Stimulated activated CD8-positive, alpha-beta memory T cell treated with anti-CD3 and anti-CD28 coated beads, Interleukin-15, amount 100 ng/mL, for 1 hour (primary cell): Measurements from ENCODE around the gene FAM161B.
"Not testable (repeated sequence)": the region's sequence is repeated elsewhere in the genome, so short reads cannot be mapped to it uniquely, and the experiment has no call there.

ENCODE experiments used
- DNase-seq: peaks from one replicate; pipeline ENCODE4 v3.0.0-alpha.2; 2020; ENCODE audit warnings: low read depth

Gene FAM161B

DNA sequence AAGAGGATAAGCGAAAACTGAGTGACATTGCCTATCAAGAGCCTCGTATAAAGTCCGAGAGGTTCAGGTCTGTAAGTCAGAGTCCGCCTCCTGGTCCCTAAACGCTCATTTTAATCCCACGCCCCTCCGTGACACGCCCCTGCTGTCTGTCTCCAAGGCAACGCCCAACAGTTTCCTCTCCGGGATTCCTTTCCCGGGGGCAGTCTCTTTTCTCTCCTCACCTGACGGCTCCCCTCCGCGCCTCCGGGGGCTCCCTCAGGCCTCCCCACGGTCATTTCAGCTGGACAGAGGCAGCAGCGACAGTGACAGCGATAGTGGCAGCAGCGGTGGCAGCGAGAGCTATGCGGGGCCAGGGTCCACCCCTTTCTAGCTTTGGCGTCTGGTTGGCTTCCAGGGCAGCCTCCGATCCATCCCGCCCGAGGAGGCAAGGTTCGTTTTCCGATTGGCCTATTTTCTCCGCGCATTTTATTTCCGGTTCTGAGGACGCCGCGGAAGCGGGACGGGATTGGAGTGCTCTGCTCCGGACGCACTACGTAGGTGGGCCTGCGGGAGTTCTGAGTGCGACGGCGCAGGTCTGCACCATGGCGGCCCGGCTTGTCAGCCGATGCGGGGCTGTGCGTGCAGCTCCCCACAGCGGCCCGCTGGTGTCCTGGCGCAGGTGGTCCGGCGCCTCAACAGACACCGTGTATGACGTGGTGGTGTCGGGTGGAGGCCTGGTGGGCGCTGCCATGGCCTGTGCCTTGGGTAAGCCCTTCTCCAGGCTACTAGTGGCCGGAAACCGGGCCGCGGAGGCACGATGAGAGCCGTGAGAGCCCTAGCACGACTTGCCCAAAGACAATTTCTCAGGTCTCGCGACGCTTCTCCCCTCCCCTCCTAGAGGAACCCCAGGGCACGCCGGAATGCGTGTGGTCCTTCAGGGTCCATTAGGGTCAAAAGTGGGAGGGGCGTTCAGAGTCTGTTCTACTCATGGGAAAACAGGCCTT lies at the start of gene FAM161B, which contains the start of gene COQ6:
Gene FAM161B (minus strand): TSS at position 343 of the 983 bp plus-strand sequence. CDS start 68 bp downstream, at position 275.
Gene COQ6 (plus strand): TSS at position 551 of the 983 bp plus-strand sequence. CDS start 31 bp downstream, at position 582.
- peak; percentile 79 for DNase-seq

GRCh38 chr14:73998726-73999125 lies 48.8 kb upstream of the FAM161B start:
- no peak for DNase-seq

- DNase-seq, result no peak
These were observed 48.1 kb upstream of the FAM161B start for GRCh38 chr14:73997944-73998447.

GRCh38 chr14:73997108-73997943 lies 47.4 kb upstream of the FAM161B start:
- DNase-seq, result no peak

GRCh38 chr14:73996731-73997107 lies 46.8 kb upstream of the FAM161B start:
- DNase-seq, result no peak

DNA sequence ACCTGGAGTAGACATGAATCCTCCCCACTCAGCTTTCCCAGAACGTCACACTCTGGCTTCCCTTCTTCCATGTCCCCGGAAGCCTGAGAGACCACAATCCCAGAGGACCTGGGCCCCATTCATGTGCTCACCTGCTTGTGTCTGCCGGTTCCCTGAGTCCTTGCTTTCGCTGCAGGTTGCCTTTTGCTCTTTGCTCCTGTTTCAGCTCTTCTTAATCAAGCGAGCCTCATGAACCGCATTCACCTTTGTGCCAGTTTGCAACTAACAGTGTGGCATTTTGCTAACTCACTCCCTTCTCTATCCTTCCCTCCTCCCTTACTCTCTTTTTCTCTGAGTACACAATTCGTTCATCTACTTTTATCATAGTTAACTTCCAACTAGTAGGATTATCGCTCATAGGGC lies 46.1 kb upstream of the FAM161B start:
- no peak for DNase-seq

DNA sequence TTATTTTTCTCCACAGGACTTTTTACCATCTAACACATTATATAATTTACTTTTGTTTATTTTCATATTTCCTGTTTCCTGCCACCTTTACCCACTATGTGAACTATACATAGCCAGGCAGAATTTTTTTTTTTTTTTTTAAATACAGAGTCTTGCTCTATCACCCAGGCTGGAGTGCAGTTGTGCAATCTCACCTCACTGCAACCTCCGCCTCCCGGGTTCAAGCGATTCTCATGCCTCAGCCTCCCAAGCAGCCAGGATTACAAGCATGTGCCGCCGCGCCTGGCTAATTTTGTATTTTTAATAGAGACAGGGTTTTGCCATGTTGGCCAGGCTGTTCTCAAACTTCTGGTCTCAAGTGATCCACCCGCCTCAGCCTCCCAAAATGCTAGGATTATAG lies 45.0 kb upstream of the FAM161B start:
- DNase-seq, result not testable (repeated sequence)

GRCh38 chr14:73991092-73991491 lies 41.2 kb upstream of the FAM161B start:
- no peak for DNase-seq

DNA sequence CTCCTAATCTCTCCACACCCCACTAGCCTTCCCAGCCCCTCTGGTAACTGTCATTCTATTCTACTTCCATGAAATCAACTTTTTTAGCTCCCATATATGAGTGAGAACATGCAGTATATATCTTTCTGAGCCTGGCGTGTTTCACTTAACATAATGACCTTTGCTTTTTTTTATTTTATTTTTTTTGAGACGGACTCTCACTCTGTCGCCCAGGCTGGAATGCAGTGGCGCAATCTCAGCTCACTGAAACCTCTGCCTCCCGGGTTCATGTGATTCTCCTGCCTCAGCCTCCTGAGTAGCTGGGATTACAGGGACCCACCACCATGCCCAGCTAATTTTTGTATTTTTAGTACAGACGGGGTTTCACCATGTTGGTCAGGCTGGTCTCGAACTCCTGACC lies 38.8 kb upstream of the FAM161B start:
- not testable (repeated sequence) for DNase-seq

- no peak for DNase-seq
These were observed 38.2 kb upstream of the FAM161B start for GRCh38 chr14:73988065-73988464.

- no peak for DNase-seq
These were observed 28.0 kb upstream of the FAM161B start for GRCh38 chr14:73977896-73978295.

DNA sequence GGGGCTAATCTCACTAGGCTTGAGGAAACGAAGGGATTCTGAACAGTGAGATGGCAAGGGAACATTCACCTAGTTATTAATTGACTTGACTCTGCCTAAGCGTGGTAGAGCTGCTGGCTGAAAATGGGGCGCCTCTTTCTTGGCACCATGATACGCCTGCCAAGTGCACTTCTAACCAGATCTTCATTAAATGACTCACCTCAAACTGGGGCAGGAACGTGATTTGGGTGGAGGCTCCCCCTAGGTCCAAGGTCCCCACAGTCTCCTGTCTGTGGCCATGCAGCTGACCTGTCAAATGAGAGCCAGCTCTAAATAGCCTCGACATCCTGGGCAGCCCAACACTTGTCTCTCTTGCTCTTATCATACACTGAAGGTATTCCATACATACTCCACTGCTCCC lies 26.2 kb upstream of the FAM161B start:
- no peak for DNase-seq

DNA sequence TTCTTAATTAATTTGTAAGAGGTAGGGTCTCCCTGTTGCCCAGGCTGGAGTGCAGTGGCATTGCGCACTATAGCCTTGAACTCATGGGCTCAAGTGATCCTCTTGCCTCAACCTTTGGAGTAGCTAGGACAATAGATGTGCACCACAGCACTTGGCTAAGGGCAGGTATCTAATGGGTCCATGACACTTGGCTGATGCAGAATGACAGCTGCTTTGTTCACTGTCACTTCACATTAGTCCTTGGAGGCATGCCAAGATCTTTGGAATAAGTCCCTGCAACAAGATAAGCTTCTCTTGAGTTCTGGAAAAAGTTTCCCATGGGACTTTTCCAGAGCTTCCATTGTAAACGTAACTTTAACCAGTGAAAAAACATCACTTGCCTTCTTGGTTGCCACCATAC lies 23.6 kb upstream of the FAM161B start:
- no peak for DNase-seq

- no peak for DNase-seq
These were observed 19.0 kb upstream of the FAM161B start for GRCh38 chr14:73968885-73969284.

DNA sequence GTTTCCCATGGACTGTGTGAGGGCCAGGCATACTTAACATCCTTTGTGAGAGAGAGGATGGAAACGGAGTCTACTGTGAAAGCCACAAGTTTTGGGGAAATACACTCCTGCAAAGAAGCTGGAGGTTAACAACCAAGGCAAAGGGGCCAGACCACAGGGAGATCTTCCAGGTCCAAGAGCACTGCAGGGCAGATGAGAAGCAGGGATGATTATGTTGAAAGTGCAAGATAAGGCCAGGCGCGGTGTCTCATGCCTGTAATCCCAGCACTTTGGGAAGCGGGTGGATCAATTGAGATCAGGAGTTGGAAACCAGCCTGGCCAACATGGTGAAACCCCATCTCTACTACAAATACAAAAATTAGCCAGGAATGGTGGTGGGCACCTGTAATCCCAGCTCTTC lies 15.3 kb upstream of the FAM161B start:
- DNase-seq, result no peak

DNA sequence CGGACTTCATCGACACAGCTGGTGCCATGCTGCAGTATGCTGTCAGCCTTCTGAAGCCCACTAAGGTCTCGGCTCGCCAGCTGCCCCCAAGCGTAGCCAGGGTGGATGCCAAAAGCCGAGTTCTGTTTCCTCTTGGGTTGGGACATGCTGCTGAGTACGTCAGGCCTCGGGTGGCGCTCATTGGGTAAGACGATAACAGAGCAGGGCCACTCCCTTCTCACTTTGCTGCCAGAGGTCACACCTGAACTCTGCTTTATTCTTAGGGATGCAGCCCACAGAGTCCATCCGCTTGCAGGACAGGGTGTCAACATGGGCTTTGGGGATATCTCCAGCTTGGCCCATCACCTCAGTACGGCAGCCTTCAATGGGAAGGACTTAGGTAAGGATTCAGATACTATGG lies 11.3 kb upstream of the FAM161B start:
- DNase-seq, result no peak

DNA sequence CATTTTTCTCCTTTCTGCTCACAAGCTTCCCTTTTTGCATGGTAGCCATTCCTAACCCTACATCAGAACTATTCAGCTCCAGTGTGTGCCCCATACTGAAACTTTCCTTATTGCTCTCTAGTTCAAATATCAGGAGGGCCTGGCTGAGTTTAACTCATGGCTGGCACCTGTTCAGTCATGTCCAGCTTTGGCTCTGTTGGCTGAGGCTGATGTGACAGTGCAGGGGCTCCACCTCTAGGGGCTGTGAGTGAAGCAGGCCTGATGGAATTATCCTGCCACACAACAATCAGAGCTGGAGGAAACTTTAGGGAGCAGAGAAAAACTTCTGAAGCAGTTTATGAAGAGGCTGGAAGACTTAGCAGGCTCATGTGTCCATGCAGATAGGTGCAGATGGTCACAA lies 8.7 kb upstream of the FAM161B start:
- no peak for DNase-seq

DNA sequence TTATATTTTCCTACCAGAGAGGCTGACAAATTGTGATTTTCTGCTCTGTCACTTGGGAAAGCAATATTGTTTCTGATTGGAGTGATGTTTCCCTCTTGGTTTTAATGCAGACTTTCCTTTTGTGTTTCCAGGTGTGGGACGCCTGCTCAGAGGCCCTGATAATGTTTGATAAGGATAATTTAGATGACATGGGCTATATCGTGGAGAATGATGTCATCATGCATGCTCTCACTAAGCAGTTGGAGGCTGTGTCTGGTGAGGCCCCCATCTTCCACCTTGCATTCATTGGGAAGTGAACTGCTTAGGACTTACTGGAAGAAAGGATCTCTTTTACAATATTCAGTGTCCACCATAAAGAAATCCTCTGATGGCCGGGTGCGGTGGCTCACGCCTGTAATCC lies 5.8 kb upstream of the FAM161B start:
- DNase-seq, result no peak

- DNase-seq, result no peak
These were observed 3.8 kb upstream of the FAM161B start for GRCh38 chr14:73953731-73954130.

DNA sequence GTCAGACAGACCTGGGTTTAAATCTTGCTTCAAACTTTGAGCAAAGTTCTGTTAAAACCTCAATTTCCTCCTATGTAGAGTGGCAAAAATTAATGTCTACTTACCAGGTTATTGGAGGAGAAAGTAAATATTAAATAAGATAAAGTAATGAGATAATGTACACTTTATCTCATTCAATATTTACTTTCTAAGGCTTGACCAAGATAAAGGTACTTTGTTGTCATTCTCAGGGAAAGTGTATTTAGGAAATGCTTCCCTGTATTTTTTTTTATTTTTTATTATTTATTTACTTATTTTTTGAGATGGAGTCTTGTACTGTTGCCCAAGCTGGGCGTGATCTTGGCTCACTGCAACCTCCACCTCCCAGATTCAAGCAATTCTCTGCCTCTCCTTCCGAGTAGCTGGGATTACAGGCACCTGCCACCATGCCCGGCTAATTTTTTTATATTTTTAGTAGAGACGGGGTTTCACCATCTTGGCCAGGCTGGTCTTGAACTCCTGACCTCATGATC lies 4.7 kb downstream of the FAM161B start:
- no peak for DNase-seq

DNA sequence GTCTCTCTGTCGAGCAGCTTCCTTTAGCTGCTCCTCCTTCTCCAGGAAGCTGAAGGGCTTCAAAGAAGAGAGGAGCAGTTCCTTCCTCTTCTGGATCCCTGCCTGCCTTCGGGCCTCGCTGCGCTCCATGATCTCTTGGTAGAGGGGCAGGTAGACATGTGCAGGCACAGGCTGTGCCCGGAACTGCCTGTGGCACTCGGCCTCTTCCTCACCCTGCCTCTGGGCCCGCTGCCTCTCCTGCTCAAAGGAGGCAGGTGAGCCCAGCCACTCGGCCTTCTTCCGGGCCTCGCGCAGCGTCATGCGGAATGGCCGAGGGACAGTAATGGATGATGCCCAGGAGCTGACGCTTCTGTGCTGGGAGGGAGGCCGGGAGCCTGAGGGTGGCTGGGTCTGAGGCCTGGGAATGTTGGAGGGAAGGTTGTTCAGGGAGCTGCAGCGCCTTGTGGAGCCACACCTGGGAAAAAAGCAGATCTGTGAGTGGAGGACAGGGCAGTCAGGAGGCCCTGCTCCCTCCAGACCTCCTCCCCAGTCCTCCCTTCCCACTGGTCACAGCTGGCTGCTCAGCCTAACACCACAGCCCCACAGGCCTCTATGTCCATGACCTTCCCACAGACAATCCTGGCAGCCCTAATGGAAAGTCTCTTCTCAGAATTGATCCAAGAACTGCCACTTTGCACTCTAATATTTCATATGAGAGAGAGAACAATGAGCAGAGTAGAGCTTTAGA lies 5.3 kb downstream of the FAM161B start:
- no peak for DNase-seq

GRCh38 chr14:73943083-73943482 lies 6.8 kb downstream of the FAM161B start:
- no peak for DNase-seq
